Islet precursor cell (in vitro differentiated cells): Measurements from ENCODE around the gene SLC9C2.
"Not testable (repeated sequence)": the region's sequence is repeated elsewhere in the genome, so short reads cannot be mapped to it uniquely, and the experiment has no call there.

Experiments used
- DNase-seq: peaks from one replicate; pipeline ENCODE4 v3.0.0-alpha.2; 2018

The SLC9C2 gene

DNA sequence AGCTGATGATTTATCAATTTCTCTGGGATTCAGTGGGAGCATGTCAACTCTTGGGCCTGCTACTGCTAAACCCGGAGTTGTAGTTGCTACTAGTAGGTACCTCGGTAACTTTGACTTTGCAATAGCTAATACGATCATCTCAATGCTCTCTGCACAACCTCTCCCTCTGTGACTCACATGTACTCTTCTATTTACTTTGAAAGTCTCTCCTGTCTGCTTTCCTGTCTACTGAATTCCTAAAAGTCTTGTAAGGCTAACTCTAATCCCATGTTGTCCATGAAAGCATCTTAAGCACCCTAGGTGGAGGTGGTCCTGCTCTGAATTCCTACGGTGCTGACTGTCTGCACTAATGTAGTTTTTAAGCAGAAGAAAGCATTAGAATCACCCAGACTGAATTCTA, 29.3 kb downstream of the SLC9C2 start:
- no peak for DNase-seq

DNA sequence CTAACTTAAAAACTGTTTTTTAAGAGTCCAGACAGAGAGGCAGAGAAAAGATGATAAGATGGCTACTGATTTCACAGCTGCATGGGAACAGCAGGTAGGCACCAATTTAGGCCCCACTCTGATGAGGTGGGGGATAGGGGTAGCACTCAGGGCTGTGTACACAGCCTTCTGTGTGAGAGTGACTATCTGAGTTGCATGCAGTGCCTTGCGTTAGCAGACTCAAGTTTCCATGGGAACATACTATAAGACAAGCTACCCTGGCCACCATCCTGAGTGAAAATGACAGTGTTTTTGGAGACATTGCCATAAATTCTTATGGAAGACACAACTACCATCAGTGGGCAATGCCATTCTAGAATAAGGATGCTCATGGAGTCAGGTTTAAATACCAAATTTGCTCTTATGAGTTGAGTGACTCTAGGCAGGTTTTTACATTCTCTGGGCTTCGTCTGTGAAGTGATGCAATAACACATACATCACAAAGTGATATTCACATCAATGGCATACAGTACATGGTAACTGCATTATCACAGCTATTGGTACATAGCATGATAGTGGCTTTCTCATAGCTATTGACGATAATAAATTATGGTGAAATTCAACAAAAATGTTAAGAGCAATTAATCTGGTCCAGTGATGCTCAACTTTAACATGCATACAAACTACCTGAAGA, 30.5 kb downstream of the SLC9C2 start:
- no peak for DNase-seq

GRCh38 chr1:173570370-173571007, 32.4 kb downstream of the SLC9C2 start:
- DNase-seq = no peak

- DNase-seq = no peak
Observed at GRCh38 chr1:173568483-173568882, 34.4 kb downstream of the SLC9C2 start.

- not testable (repeated sequence) for DNase-seq
Observed at GRCh38 chr1:173563846-173564245, 39.0 kb downstream of the SLC9C2 start.

- DNase-seq = no peak
Observed at GRCh38 chr1:173562813-173563212, 40.1 kb downstream of the SLC9C2 start.

- DNase-seq = no peak
Observed at GRCh38 chr1:173561263-173561662, 41.6 kb downstream of the SLC9C2 start.

- DNase-seq = no peak
Observed at GRCh38 chr1:173560285-173560880, 42.5 kb downstream of the SLC9C2 start.

DNA sequence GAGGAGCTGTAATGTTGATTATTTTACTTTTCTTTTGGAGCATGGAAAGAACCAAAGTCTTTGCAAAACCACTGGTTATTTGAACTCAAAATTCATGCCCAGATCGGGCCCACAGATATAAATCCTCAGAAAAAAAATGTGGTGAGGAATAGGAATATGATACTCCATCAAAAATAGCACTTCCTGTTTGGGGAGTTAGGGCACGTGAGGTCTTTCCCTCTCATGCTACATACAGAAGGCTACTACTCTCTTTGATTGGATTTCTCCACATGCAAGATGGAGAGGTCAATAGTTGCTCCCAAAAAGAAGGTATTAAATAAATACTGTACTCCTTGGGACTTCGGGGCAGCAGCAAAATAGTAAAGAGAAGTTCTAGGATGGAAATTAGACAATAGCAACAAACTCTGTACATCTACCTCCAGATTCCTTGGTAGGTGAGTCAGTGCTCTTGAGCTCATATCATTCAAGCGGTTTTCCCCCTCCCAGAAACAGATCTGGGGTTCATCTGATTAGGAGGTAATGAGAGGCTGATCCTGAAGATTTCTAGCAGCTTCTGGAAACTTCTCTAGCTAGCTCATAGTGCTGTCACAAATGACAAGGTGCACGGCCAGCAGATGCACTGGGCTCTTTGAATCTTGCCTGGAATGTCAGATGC, 47.1 kb downstream of the SLC9C2 start:
- DNase-seq = no peak

GRCh38 chr1:173554541-173555250, 48.2 kb downstream of the SLC9C2 start:
- no peak for DNase-seq

- DNase-seq = no peak
Observed at GRCh38 chr1:173554089-173554488, 48.8 kb downstream of the SLC9C2 start.

DNA sequence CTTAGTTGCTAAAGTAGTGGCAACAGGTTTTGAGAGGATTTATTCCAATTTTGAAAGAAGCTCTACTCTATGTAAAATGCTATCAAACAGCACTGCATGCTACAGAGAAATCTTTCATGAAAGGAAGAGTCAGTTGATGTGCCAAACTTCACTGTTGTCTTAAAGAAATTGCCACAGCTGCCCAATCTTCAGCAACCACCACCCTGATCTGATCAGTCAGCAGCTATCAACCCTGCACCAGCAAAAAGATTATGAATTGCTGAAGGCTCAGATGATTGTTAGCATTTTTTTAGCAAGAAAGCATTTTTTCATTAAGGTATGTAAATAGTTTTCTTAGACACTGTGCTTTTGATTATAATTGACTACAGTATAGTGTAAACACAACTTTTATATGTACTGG, 49.6 kb downstream of the SLC9C2 start:
- no peak for DNase-seq

DNA sequence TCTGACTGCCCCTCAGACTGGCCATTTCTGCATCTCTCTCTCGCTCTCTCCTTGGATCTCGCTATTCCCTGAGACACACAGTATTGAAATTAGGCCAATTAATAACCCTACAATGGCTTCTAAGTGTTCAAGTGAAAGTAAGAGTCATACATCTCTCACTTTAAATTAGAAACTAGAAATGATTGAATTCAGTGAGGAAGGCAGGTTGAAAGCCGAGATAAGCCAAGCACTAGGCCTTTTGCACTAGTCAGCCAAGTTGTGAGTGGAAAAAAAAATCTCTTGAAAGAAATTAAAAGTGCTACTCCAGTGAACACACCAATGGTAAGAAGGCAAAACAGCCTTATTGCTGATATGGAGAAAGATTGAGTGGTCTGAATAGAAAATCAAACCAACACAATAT, 51.2 kb downstream of the SLC9C2 start:
- DNase-seq = no peak

DNA sequence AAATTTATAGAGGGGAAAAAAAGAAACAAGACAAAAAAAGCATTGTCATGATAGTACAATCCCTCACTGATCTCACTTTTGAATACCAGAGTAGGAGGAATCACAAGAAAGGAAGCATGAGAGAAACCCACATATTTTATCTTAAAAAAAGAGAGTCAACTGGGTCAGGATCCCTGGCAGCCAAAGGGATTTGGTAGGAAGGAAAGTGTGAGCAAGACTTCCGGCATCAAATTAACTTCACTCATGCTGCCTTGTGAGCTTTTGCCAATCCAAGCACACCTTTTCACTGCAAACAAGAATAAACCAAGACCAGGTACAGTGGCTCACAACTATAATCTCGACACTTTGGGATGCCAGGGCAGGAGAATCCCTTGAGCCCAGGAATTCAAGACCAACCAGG, 53.1 kb downstream of the SLC9C2 start:
- DNase-seq = no peak

- DNase-seq = no peak
Observed at GRCh38 chr1:173545688-173546087, 57.2 kb downstream of the SLC9C2 start.

GRCh38 chr1:173536223-173536622, 66.6 kb downstream of the SLC9C2 start:
- no peak for DNase-seq

GRCh38 chr1:173532237-173532636, 70.6 kb downstream of the SLC9C2 start:
- DNase-seq = no peak

DNA sequence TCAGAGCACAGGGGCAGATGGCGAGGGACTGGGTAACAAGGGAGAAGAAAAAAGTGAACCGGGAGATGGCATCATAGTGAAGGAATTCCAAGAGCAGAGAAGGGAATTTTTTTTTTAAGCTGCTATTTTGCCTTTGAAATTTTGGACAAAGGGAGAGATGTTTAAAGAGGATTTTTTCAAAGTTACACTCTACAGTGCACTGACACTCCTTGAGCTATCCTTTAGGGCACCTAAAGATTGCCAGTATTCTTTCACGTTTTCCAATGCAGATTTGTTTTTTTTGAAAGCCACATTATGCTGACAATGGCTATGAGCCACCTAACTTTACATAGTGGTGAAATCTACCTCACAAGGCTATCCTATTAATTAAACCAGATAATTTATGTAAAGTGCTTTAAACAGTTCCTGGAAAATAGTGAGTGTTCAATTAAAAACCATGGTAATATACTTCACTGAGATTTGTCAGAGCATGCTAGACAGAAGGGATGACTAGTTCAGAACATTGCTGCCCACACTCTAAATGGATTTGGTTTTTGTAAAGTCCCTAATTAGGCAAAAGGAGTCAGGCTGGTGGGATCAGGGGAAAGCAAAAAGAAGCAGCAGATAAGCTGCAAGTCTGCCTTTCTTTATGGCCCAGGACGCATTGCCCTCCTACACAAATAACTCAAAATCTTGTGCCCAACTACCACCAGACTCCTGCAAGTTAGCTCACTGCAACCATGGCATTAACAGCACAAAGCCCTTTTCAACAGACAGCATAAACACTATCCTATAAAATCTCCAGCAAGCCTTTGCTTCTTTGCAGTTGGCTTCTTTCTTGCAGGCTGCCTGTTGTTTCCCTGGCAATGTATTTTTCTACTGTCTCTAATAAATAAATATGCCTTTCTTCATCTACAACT, 71.8 kb downstream of the SLC9C2 start:
- no peak for DNase-seq

DNA sequence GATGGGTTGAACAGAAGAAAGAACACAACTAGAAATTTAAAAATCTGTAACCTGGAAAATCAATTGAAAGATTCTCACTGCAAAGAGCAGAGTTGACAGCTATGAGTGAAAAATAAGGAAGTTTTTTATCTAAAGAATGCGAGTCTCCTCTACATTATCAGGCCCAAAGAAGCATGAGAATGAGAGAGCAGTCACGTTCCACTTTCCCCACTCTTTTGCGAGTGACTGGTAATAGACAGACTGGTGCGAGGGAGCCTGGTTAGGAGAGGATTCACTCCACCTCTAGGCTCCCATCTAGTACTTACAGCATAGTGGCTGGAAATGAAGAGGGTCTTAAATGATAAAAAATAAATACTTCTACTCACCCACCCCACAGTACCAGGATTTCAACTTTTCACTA, 73.8 kb downstream of the SLC9C2 start:
- DNase-seq = no peak

DNA sequence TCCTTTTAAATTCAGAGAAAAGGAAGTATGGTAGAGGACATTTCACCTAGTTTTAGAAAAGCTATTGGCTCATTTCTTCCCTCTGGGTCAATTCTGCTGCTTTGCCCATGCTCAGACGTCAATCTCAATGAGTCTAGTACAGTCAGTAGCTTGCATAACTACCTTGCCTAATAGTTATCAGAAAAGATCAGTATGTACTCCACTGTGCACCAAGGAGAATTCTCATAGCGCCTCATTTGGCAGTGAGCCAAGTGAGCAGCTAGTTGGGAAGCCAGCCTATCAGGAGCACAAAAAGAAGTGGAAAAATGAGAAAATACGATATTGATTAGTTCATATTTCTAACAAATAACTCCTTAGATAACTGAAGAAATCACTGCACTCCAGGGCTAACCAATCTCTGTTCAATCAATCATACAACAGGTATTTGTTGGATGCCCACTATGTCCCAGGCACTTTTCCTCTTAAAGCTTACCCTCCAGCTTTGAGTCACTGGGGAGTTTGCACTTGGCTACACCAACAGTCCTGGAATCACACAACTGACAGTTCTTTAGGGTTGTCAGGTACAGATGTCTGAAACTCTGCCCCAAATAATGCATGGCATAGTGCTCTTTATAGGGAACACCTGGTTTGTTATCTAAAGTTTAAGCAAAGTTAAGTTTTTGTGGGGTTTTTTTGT, 75.6 kb downstream of the SLC9C2 start:
- DNase-seq = no peak

DNA sequence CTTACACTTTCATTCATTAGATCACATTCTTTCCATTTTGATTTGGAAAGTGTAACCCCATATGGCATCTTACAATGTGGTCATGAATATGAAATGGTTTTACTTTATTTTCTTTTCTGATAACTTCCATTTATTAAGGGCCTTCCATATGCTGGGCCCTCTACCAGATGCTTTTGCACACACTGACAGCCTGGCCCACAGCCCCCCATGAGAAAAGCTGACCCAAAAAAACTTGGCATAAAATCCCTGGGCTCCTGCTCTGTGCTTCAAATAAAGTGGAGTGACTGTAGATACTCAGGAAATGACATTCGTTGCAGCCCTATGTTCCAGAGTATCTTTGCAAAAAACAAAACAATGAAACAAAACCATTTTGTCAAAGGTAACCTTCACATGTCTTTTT, 76.9 kb downstream of the SLC9C2 start:
- DNase-seq = no peak

GRCh38 chr1:173523329-173523728, 79.5 kb downstream of the SLC9C2 start:
- DNase-seq = no peak
